SH-SY5Y (cell line): ENCODE data around the gene LHX3.

Experiments used
- GATA2 ChIP-seq: IDR thresholded peaks from 2 replicates; pipeline ENCODE4 v1.6.1; 2011; ENCODE audit warnings: mild to moderate bottlenecking, low read depth, low read length
- GATA3 ChIP-seq: IDR thresholded peaks from 2 replicates; pipeline ENCODE4 v1.6.1; 2011; ENCODE audit warnings: low read depth, mild to moderate bottlenecking, low read length, moderate library complexity

LHX3 gene

GRCh38 chr9:136245219-136246150 lies 40.6 kb upstream of the LHX3 start, which contains the start of gene QSOX2:
Gene QSOX2 (minus strand): TSS chr9:136245812. CDS start chr9:136245803, 9 bp downstream.
- TF ChIP-seq GATA2: no peak

- TF ChIP-seq GATA3 (no peak), GATA2 (no peak)
These were observed 40.0 kb upstream of the LHX3 start for GRCh38 chr9:136244969-136245218.

DNA sequence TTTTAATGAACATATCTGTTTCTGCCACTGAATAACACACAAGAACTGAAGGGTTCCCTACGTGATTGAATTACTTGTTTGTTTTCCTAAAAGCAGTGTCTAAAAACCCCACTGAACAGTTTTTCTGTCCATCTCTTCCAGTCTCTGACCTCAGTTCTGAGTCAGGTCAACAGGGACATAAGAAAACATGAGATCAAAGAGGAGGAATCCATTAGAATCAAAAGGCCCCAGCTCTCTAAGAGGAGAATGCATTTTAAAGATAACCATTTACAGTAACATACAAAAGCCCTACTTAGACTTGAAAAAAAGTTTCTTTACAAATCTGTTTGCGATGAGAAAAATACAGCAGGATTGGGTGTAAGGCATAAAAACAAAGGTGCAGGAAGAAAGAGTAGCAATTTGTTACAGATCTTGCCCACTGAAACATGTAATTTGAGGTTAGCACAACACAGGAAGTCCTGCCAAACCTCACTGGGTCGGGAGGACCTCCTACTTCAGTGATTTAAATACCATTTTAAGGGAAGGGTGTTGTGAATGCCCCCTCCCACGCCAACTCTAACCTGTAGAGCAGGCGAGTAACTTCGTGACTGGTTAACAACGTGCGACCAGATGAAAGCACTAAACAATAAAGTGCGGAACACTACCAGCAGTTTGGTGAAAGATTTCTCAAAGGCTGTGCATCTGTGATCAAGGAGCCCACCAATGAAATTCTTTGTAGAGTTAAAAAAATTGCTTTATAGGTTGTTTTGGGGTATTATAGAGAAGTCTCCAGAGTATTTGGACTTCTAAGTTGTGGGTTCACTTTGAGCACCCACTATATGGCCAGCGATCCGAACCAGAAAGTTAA lies 39.4 kb upstream of the LHX3 start:
- TF ChIP-seq GATA3 (no peak), GATA2 (no peak)

- no peak for TF ChIP-seq GATA3
These were observed 38.7 kb upstream of the LHX3 start for GRCh38 chr9:136243631-136244030.

GRCh38 chr9:136242918-136243525 lies 38.1 kb upstream of the LHX3 start:
- no peak for TF ChIP-seq GATA3
- no peak for TF ChIP-seq GATA2

- TF ChIP-seq GATA3: no peak
- no peak for TF ChIP-seq GATA2
These were observed 37.3 kb upstream of the LHX3 start for GRCh38 chr9:136242248-136242647.

- no peak for TF ChIP-seq GATA3
- no peak for TF ChIP-seq GATA2
These were observed 36.6 kb upstream of the LHX3 start for GRCh38 chr9:136241542-136241941.

DNA sequence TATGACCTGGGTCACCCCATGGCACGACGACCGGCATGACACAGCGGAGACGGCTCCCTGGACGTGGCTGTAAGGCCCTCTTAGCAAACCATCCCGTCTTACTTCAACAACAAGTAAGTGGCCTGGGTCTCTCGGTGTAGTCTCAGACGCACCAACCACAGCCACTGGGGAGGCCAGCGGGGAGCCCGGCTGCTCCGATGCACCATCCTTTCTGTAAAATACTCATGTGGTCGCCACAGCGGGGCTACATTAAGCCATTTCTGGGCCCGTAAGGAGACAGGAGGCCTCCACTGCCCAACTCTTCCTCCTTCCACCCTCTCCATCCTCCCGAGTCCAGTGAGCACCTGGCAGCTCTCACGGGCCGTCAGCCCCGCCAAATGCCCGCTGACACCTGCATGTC lies 36.0 kb upstream of the LHX3 start:
- TF ChIP-seq GATA2: no peak
- TF ChIP-seq GATA3: no peak

- no peak for TF ChIP-seq GATA3
- no peak for TF ChIP-seq GATA2
These were observed 35.0 kb upstream of the LHX3 start for GRCh38 chr9:136239983-136240330.

DNA sequence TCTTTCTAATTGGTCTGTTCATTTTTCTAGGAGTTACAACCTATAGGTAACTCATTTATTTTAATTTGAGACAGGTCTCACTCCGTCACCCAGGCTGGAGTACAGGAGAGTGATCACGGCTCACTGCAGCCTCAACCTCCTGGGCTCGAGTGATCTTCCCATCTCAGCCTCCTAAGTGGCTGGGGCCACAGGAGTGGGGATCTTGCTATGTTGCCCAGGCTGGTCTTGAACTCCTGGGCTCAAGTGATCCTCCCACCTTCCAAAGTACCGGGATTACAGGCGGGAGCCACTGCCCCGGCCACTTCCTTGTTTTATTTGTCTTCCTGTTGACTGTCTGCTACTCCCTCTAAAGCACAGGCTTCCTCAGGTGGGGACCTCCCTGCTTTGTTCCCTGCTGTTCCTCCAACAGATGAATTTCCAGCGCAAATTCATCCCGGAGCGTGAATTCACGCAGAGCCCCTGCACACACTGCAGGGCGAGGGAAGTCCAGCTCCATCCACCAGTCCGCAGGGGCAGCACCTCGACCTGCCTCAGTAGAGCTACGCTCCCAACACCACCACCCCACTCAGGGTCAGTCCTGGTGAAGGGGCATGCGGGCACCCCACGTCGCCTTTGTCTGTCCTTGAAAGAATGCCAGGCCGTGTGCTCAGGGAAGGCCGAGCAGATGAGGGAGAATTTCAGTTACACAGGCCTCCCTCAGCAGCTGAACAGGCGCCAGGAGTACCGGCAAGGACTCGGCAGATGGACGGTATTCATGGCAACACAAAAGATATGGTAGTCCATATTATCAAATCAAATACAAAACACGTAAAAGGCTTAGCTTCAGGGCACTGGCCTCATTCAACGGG lies 34.4 kb upstream of the LHX3 start:
- TF ChIP-seq GATA3 (no peak), GATA2 (no peak)

- TF ChIP-seq GATA2: no peak
These were observed 33.4 kb upstream of the LHX3 start for GRCh38 chr9:136238342-136238732.

- TF ChIP-seq GATA3: no peak
- TF ChIP-seq GATA2: no peak
These were observed 32.8 kb upstream of the LHX3 start for GRCh38 chr9:136237486-136238341.

DNA sequence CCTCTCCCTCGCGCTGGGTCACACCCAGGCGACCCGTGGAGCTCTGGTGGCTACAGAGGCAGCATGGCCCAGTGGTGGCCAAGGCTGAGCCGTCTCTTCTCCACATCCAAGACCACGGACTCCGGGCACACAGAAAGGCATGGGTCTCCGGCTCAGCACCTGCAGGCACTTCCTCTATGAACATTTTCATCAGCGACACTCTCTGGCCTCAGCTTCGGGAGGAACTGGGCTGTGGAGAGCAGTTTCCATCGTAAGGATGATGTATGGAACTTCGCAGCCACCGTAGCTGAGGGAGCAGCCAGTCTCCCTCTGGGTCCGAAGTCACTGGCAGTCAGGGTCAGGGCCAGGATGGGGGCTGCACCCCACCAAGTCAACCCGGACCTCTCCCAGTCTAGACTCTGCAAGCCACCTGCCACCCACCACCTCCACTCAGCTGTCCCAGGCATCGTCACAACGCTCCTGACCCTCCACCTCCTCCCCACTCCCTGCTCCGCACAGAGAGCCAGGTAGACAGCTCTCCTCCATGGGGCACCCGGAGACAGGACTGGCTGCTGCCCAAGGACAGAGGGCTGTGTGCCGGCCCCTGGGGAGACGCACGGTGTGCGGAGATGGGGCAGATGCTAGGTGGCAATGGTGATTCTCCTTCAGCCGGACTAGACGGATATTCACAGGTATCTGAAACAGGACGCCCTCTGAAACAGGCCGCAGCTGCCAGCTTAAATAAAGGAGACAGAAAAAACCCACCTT lies 31.0 kb upstream of the LHX3 start:
- TF ChIP-seq GATA3: no peak
- TF ChIP-seq GATA2: no peak
